Measurements from ENCODE around the gene WASHC4. TPM values are rescaled to one million over a fixed set of nuclear protein-coding genes. Genes with fewer than 3 reads are reported as not detected.
A peak's percentile ranks its signal among the peaks of the same experiment; 100 is the strongest.

Gene WASHC4
- total and polyA plus RNA-seq, 10 donors: 25.2 to 172 (median 92.7) TPM

- H3K4me1 ChIP-seq: peaks cover 6 to 10% (median 7%) of the 10 kb centered on the region in 6 donors
- WGBS, 5 donors: 81 to 94% (median 88%) methylated on average over 11 of the region's 11 CpGs
- intact Hi-C loops (cut with DNase I; ENCODE audit: low total_unique reads): no loop called here
These were observed 28.6 kb upstream of the WASHC4 start for GRCh38 chr12:105078712-105079570.

DNA sequence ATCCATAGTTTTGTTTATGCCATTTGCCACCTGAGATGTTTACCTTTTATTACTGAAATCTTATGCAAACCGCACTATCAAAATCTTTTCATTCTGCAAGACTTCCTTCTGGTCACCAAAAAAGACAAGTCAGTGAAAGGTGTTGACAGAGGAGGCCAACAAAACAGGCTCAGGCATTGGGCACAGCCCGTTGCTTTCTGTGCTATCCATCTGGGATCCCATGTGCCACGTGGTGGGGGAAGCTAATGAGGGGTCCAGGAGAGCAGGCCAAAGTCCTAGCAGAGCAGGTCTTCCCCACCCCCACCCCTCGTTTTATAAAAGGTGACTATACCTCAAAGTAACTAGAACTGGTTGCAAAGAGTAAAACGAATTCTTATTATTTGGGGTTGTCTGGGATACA, 24.5 kb upstream of the WASHC4 start:
- H3K9me3 ChIP-seq: peaks cover 0 to 6% (median 0%) of the 10 kb centered on the region in 8 donors
- H3K36me3 ChIP-seq: no peaks in the 10 kb centered on the region
- peak overlapping the region in 1 of 8 donors; percentile 71 for H3K4me3 ChIP-seq
- peaks cover 8 to 19% (median 13%) of the 10 kb centered on the region in 6 donors for H3K4me1 ChIP-seq
- H3K27ac ChIP-seq: no peak overlapping the region
- no peak for DNase-seq
- intact Hi-C loops (cut with DNase I; ENCODE audit: low total_unique reads): no loop called here
- peaks cover 0 to 27% (median 12%) of the 10 kb centered on the region in 7 donors for H3K27me3 ChIP-seq (replicated peaks in 1 of 7)
- TF ChIP-seq POLR2AphosphoS5 (IDR thresholded peaks at IDR 0.05) (no peak), CTCF (IDR thresholded peaks at IDR 0.05 in 8 of 11, conservative IDR thresholded peaks at IDR 0.05 in 3 of 11) (no peak)
- 72 to 76% (median 75%) methylated on average over 5 of the region's 5 CpGs for WGBS, 5 donors

More at GRCh38 chr12:105078712-105079570, 28.6 kb upstream of the WASHC4 start:
- H3K27me3 ChIP-seq (replicated peaks in 1 of 7): peaks cover 0 to 14% (median 5%) of the 10 kb centered on the region in 7 donors
- H3K36me3 ChIP-seq: no peaks in the 10 kb centered on the region
- H3K27ac ChIP-seq: no peak overlapping the region
- TF ChIP-seq POLR2AphosphoS5 (IDR thresholded peaks at IDR 0.05): no peak
- TF ChIP-seq POLR2A (IDR thresholded peaks at IDR 0.05): no peak
- TF ChIP-seq CTCF (IDR thresholded peaks at IDR 0.05 in 8 of 11, conservative IDR thresholded peaks at IDR 0.05 in 3 of 11): no peak
- no peaks in the 10 kb centered on the region for H3K9me3 ChIP-seq
- no peak for DNase-seq
- H3K4me3 ChIP-seq: no peak overlapping the region

- WGBS, 5 donors: 13 to 18% (median 14%) methylated on average over 18 of the region's 18 CpGs
- Histone ChIP-seq H3K4me3 (peak overlapping the region; percentile 8 to 71 (median 46)), H3K36me3 (no peaks in the 10 kb centered on the region), H3K9me3 (peaks cover 0 to 6% (median 0%) of the 10 kb centered on the region in 8 donors), H3K27me3 (replicated peaks in 1 of 7) (peaks cover 0 to 27% (median 12%) of the 10 kb centered on the region in 7 donors), H3K27ac (peak overlapping the region in 2 of 8 donors; percentile 28 to 36), H3K4me1 (peaks cover 8 to 19% (median 13%) of the 10 kb centered on the region in 6 donors)
- TF ChIP-seq CTCF (IDR thresholded peaks at IDR 0.05 in 8 of 11, conservative IDR thresholded peaks at IDR 0.05 in 3 of 11) (no peak), POLR2AphosphoS5 (IDR thresholded peaks at IDR 0.05) (no peak), POLR2A (IDR thresholded peaks at IDR 0.05) (no peak)
- DNase-seq: peak; percentile 66
- intact Hi-C loops (cut with DNase I; ENCODE audit: low total_unique reads): no loop called here
These were observed 23.9 kb upstream of the WASHC4 start for GRCh38 chr12:105083551-105084105.

All from spleen (tissue), 11 donors.